K562 (cell line): ENCODE measurements around the gene DOCK8. TPM values are rescaled to one million over a fixed set of nuclear protein-coding genes. Genes with fewer than 3 reads are reported as not detected.

ENCODE experiments used
- ATAC-seq: fragments of 200-7000 bp; cut with Tn5 transposase; 3 replicates; pipeline ENCODE4 v1.9.1; 2020; ENCODE audit warnings: moderate library complexity
- BruUV-seq: library from RNA; stranded (reverse); fragments of 400-500 nt; replicated peaks from 2 replicates; lab custom pipeline; 2021; lab: Mats Ljungman, UMichigan
- CTCF ChIA-PET: fragments of 300-600 bp; formaldehyde crosslinking; extraction: SDS; loops from one replicate; lab custom pipeline; 2021; ENCODE audit warnings: low intra/inter-chr PET ratio; lab: Yijun Ruan, JAX
- POLR2A ChIA-PET: fragments of 300-600, 350-650 bp; sonication (Branson Sonifier 250); formaldehyde crosslinking; extraction: SDS; loops from one replicate; lab custom pipeline; 2021; ENCODE audit warnings: antibody characterized with exemption, inconsistent platforms; lab: Yijun Ruan, JAX
- DNase-seq, 4 experiments: peaks; one replicate each; pipeline versions ENCODE4 v3.0.0 to v3.0.0-alpha.2; 2011 to 2018; ENCODE audit warnings: low spot score in 3 of 4, mixed read lengths in 3 of 4; ENCODE audit errors: extremely low read depth in 1 of 4
- FAIRE-seq: peaks from 2 replicates; lab custom pipeline; 2011; peaks lifted over from hg19 to GRCh38; lab: Jason Lieb, UNC
- H2AFZ ChIP-seq: 2 replicates; pipeline ENCODE4 v1.6.0; 2011; ENCODE audit warnings: low read depth, low read length, control low read depth, inconsistent platforms
- H3K27ac ChIP-seq: fragments of 200-600 bp; 3 replicates; pipeline ENCODE4 v1.8.0; 2011; ENCODE audit warnings: low read depth, mild to moderate bottlenecking, control low read depth, inconsistent platforms, low read length, moderate library complexity, mixed read lengths; ENCODE audit errors: extremely low read depth
- H3K27me3 ChIP-seq, 2 experiments: fragments of 300-600 bp in 1 of 2; 2 replicates in 1 of 2; 3 replicates in 1 of 2; pipeline versions ENCODE4 v1.6.0 to v1.8.0; 2011; ENCODE audit warnings: inconsistent platforms in 2 of 2, low read length in 2 of 2, mild to moderate bottlenecking in 1 of 2, mixed read lengths in 1 of 2, moderate library complexity in 1 of 2; ENCODE audit not compliant: control insufficient read depth in 2 of 2, insufficient read depth in 2 of 2
- H3K36me3 ChIP-seq: fragments of 300-600 bp; 3 replicates; pipeline ENCODE4 v1.8.0; 2011; ENCODE audit warnings: mild to moderate bottlenecking, low read length, inconsistent platforms; ENCODE audit not compliant: control insufficient read depth, insufficient read depth
- H3K4me1 ChIP-seq, 2 experiments: fragments of 200-600 bp in 1 of 2; replicated peaks in 1 of 2; 2 replicates in 1 of 2; 3 replicates in 1 of 2; pipeline versions ENCODE4 v1.5.1 to v1.8.0; 2011; ENCODE audit warnings: inconsistent platforms in 2 of 2, low read length in 2 of 2, mild to moderate bottlenecking in 1 of 2, mixed read lengths in 1 of 2, moderate library complexity in 1 of 2; ENCODE audit not compliant: control insufficient read depth in 2 of 2, insufficient read depth in 2 of 2
- H3K4me2 ChIP-seq: 2 replicates; pipeline ENCODE4 v1.6.1; 2011; ENCODE audit warnings: low read length, control low read depth, inconsistent platforms, mixed read lengths; ENCODE audit not compliant: insufficient read depth
- H3K4me3 ChIP-seq: fragments of 200-600 bp; sonication (generic), shearing (Covaris generic); 2 replicates; pipeline ENCODE4 v1.5.1; 2016; ENCODE audit warnings: control low read depth, inconsistent platforms
- H3K79me2 ChIP-seq: fragments of 200-600 bp; 3 replicates; pipeline ENCODE4 v1.8.0; 2011; ENCODE audit warnings: low read length, inconsistent platforms; ENCODE audit not compliant: control insufficient read depth, insufficient read depth
- H3K9ac ChIP-seq, 2 experiments: 2 replicates each; pipeline versions ENCODE4 v1.6.0 to v1.6.1; 2011; ENCODE audit warnings: low read depth in 2 of 2, low read length in 2 of 2, control low read depth in 1 of 2, inconsistent platforms in 1 of 2, mild to moderate bottlenecking in 1 of 2, mixed read lengths in 1 of 2; ENCODE audit not compliant: insufficient read depth in 1 of 2
- H3K9me1 ChIP-seq: one replicate; pipeline ENCODE4 v1.6.0; 2011; ENCODE audit warnings: inconsistent platforms, mild to moderate bottlenecking, low read length, moderate library complexity; ENCODE audit not compliant: control insufficient read depth, insufficient read depth
- H3K9me3 ChIP-seq: replicated peaks from 2 replicates; pipeline ENCODE4 v1.5.1; 2011; ENCODE audit warnings: low read depth, low read length, inconsistent platforms; ENCODE audit not compliant: control insufficient read depth, insufficient read depth
- H4K20me1 ChIP-seq: replicated peaks from 2 replicates; pipeline ENCODE4 v1.6.1; 2011; ENCODE audit warnings: low read length, inconsistent platforms, mixed read lengths; ENCODE audit not compliant: control insufficient read depth, insufficient read depth
- GTF2E2 ChIP-seq: fragments of 200-800 bp; sonication (Bioruptor generic); IDR thresholded peaks from 2 replicates; pipeline ENCODE4 v1.6.1; 2016; ENCODE audit warnings: missing genetic modification characterization, missing compliant biosample characterization
- RBM22 ChIP-seq: fragments of 200-400 bp; formaldehyde crosslinking; IDR thresholded peaks from 2 replicates; pipeline ENCODE4 v1.6.1; 2018; ENCODE audit warnings: low read length, low read depth; ENCODE audit not compliant: poor library complexity, severe bottlenecking
- ZNF644 ChIP-seq: fragments of 200-800 bp; sonication (Bioruptor generic); IDR thresholded peaks from 2 replicates; pipeline ENCODE4 v1.6.1; 2016; ENCODE audit warnings: low read depth, missing genetic modification characterization, missing compliant biosample characterization
- WGBS: fragments of 100-300 bp; shearing (Covaris generic); methylation state at CpG from one replicate; pipeline ENCODE4 v1.1.6; 2016; ENCODE audit warnings: low coverage, mixed read lengths; ENCODE audit not compliant: insufficient coverage; ENCODE audit errors: missing lambda C conversion rate; 5-methylcytosine and 5-hydroxymethylcytosine counted together
- in situ Hi-C: fragments of 300-500 bp; cut with MboI; formaldehyde crosslinking; loops from 4 replicates; pipeline ENCODE4 v1.15.0; 2018; ENCODE audit warnings: inconsistent platforms, mixed read lengths
- intact Hi-C: fragments of 100-400 bp; cut with micrococcal nuclease; formaldehyde crosslinking; loops from 2 replicates; pipeline ENCODE4 v1.14.2; 2022
- polyA plus RNA-seq, 8 experiments: library from polyadenylated mRNA; depleted of rRNA in 4 of 8; stranded (reverse) in 5 of 8; unstranded in 3 of 8; fragments of >200 nt; fragmentation: Nextera tagmentation in 2 of 8; fragmentation: Illumina TruSeq in 1 of 8; extraction: Ambion mirVana in 2 of 8; extraction: Trizol in 1 of 8; gene quantifications; 2 replicates each; pipeline versions ENCODE4 v1.2.1 to v1.2.3, GENCODE V29; 2011 to 2014; ENCODE audit warnings: inconsistent platforms in 1 of 8, missing spikeins in 1 of 8
- total RNA-seq, 7 experiments: library from RNA; depleted of rRNA in 6 of 7; stranded (reverse); fragments of >200 nt in 6 of 7; fragmentation: Illumina TruSeq in 2 of 7; extraction: Trizol in 2 of 7; gene quantifications; 2 replicates each; pipeline versions ENCODE4 v1.2.1 to v1.2.3, GENCODE V29; 2011 to 2021; ENCODE audit warnings: low replicate concordance in 1 of 7
- TF ChIP-seq, protein P1 (sequence below): fragments of 250-450 bp; sonication (Bioruptor Pico); IDR thresholded peaks from 2 replicates; pipeline ENCODE4 v1.8.0; 2022; ENCODE audit warnings: inconsistent platforms

Gene DOCK8
- total and polyA plus RNA-seq, 9 of the 15 experiments (the other 6 are each of a cell fraction or from before 2014, with no cell fraction given), result 14.4 to 53.8 (median 25.1) TPM

DNA sequence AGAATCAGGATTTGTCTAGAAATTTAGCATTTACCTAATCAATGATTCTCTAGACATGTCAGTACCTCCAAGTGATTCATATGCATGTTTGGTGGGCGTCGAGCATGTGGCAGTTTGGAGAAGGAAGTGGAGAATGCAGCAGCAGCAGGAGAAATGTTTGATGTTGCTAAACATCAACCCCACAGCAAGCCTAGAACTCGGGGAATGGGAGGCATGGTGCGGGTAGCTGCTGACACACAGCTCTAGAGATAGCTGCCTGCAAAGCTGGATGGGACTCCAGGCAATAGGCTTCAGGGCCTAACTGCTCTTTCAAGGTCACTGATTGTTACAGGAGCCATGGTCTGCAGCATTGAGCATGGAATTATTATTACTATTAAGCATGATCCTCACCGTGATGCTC is 137.3 kb downstream of the DOCK8 start:
- Histone ChIP-seq H3K4me3 (no peak overlapping the region), H3K9ac (no peak overlapping the region), H3K4me1 (no peaks in the 10 kb centered on the region), H3K27ac (no peak overlapping the region), H3K36me3 (peaks cover 21% of the 10 kb centered on the region; the same call in 2 of the 3 replicates), H3K27me3 (no peaks in the 10 kb centered on the region), H3K79me2 (no peaks in the 10 kb centered on the region)
- POLR2A ChIA-PET, result no interaction called here
- FAIRE-seq (no peak), ATAC-seq (no peak)
- 74% methylated on average over 5 of the region's 5 CpGs for WGBS
- in situ Hi-C loops, result no loop called here
- TF ChIP-seq ZNF644 (no peak), GTF2E2 (tag) (no peak), RBM22 (no peak)
- TF ChIP-seq, all 486 proteins: peak for 0
- DNase-seq, result no peak
- CTCF ChIA-PET, result no interaction called here
- intact Hi-C loops, result no loop called here
- Histone ChIP-seq H3K4me2 (no peak overlapping the region), H3K9me1 (no peaks in the 10 kb centered on the region), H2AFZ (no peak overlapping the region), H3K9me3 (no peaks in the 10 kb centered on the region), H4K20me1 (no peaks in the 10 kb centered on the region)
- no TSS peak for BruUV-seq

DNA sequence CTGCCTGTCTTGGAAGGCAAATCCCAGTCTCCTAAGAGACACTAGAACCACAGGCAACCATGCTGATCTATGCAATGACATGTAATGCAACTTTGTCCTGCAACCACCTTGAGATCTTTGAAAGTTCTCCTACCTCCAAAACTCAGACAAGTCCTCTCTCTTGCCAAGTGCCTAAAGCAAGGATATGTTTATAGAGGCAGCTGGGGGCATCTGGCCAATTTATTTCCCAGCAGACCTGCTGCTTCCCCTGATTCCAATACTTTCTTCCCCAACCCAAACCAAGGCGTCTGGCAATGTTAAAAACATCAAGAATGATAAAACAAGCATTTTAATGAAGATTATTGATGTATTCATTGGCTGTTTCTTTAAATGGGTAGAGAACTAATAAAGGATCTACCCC is 138.4 kb downstream of the DOCK8 start:
- Histone ChIP-seq H3K27me3 (no peaks in the 10 kb centered on the region), H3K9ac (no peak overlapping the region), H3K9me3 (no peaks in the 10 kb centered on the region), H3K79me2 (no peaks in the 10 kb centered on the region), H2AFZ (no peak overlapping the region), H4K20me1 (no peaks in the 10 kb centered on the region), H3K9me1 (no peaks in the 10 kb centered on the region), H3K36me3 (peaks cover 17% of the 10 kb centered on the region; the same call in 2 of the 3 replicates), H3K27ac (no peak overlapping the region), H3K4me2 (no peak overlapping the region), H3K4me3 (no peak overlapping the region), H3K4me1 (no peaks in the 10 kb centered on the region; a peak in 1 of 5 replicates)
- DNase-seq, result no peak
- in situ Hi-C loops (no loop called here), intact Hi-C loops (no loop called here)
- no peak for ATAC-seq
- FAIRE-seq, result no peak
- BruUV-seq, result no TSS peak
- 57% methylated on average over 1 of the region's 1 CpG for WGBS
- POLR2A ChIA-PET, result no interaction called here
- TF ChIP-seq, protein P1, sequence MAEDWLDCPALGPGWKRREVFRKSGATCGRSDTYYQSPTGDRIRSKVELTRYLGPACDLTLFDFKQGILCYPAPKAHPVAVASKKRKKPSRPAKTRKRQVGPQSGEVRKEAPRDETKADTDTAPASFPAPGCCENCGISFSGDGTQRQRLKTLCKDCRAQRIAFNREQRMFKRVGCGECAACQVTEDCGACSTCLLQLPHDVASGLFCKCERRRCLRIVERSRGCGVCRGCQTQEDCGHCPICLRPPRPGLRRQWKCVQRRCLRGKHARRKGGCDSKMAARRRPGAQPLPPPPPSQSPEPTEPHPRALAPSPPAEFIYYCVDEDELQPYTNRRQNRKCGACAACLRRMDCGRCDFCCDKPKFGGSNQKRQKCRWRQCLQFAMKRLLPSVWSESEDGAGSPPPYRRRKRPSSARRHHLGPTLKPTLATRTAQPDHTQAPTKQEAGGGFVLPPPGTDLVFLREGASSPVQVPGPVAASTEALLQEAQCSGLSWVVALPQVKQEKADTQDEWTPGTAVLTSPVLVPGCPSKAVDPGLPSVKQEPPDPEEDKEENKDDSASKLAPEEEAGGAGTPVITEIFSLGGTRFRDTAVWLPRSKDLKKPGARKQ, result no peak
- CTCF ChIA-PET, result no interaction called here
